Left renal pelvis (tissue), 4 donors: ENCODE results near the gene ZBTB20. TPM values are rescaled to one million over a fixed set of nuclear protein-coding genes. Genes with fewer than 3 reads are reported as not detected.

Experiments
- DNase-seq, 4 donors: peaks; one replicate each; pipeline ENCODE4 v3.0.0-alpha.2; 2013; ENCODE audit warnings: low read depth in 4 of 4, low spot score in 3 of 4
- polyA plus RNA-seq, 4 donors: library from polyadenylated mRNA; unstranded; fragments of 120-200 nt; gene quantifications; one replicate each; pipeline ENCODE4 v1.2.1, GENCODE V29; 2013; ENCODE audit not compliant: insufficient read length in 4 of 4

Gene ZBTB20
- polyA plus RNA-seq, 4 donors: 4.8 to 6.6 (median 5.4) TPM

GRCh38 chr3:115092220-115092791, 54.8 kb downstream of the ZBTB20 start:
- DNase-seq: peak in 2 of 4 donors; percentile 50 to 58

DNA sequence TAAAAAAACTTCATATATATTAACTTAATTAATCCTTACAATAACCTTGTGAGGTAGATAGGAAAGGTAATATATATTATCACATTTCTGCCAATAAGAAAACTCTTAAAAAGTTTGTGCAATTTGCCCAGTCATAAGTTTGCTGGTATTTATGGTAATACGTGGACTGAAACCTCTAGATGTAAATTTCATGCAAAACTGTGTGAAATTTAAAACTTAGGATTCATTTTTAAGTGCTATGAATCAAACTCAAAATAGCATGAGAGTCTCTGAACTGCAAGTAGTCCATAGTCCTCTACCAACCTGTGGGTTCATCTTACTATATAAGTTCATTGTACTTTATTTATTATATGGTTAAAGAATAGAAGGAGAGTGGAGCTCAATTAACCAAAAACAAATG, 56.4 kb downstream of the ZBTB20 start:
- DNase-seq: no peak

DNA sequence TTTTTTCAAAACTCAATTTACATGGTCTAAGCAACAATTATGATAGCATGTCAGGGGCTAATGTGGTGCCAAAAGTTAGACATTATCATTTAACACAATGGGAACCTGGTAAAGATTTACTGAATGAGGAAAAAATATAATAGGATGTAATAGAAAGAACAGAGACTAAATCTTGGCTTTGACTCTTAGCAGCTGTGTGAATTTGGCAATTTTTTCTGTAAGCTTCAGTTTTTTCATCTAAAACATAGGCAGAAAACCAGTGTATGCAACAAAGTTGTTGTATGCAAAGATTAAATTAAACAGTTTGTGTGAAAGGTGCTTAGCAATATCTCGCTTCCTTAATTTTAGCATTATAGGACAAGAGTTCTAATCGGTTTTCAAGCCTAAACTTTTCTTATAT, 57.6 kb downstream of the ZBTB20 start:
- DNase-seq: no peak

- DNase-seq: no peak
Observed at GRCh38 chr3:115087512-115087911, 59.6 kb downstream of the ZBTB20 start.

DNA sequence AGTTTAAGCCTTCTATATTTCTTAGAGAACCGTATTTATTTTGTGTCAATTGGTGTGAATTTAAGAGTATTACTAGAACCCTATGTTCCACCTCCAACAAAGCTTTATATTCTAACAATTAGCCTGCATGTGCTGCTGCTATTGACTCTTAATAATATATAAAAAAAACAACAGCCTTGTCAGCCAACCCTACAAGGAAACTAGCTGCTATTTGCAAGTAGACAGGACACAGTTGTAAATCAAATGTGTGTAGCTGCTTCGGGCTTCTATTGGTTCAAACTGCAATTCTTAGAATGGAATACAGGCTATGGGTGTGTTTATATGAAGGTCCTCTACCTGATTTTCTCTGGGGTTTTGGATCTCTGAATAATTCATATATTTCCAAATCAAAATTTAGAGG, 60.7 kb downstream of the ZBTB20 start:
- no peak for DNase-seq

DNA sequence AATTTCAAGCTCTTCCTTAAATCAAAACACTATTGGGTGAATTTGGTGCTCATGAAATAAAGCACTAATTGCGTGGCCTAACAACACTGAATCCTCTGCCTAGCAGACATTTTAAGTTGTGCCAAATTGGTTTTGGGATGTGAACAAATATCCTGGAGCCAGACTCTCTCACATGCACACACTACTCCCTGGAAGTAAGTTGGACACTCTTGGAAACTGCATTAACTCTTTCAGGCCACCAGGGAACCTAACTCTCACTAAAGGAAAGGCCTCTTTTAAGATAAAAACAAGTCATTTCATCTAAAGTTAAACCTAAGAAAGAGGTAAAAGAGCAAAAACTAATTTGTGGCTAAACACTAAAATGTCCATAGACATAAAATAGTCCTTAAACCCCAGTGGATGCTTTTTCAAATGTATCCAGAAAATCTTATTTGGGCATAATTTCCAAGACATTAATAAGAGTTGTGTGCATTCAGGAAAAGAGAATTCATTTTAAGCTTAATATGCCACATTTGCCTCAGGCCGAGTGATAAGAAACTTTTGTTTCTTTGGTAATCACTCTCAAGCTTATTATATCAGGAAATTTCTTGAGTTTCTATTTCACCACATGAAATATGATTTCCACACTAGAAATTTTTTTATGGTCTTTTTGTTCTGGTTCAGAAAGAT, 61.8 kb downstream of the ZBTB20 start:
- DNase-seq: no peak

GRCh38 chr3:115084686-115085085, 62.4 kb downstream of the ZBTB20 start:
- DNase-seq: no peak

DNA sequence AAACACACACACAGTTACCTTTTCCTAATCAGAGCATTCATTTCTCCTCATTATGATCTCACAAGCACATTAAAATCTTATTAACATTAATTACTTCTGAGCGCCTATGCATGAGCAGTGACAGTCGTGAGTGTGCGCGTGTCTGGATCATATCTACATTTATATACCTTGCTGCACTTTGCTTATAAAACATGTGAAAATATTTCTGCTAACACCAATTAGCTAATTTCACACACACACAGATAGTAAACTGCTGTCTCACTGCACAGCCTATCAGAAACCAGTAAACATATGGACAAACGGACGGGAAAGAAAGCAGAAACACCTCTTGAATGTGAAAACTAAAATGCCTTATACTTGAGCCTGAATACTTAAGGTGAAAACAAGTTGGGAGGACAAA, 64.8 kb downstream of the ZBTB20 start:
- no peak for DNase-seq

DNA sequence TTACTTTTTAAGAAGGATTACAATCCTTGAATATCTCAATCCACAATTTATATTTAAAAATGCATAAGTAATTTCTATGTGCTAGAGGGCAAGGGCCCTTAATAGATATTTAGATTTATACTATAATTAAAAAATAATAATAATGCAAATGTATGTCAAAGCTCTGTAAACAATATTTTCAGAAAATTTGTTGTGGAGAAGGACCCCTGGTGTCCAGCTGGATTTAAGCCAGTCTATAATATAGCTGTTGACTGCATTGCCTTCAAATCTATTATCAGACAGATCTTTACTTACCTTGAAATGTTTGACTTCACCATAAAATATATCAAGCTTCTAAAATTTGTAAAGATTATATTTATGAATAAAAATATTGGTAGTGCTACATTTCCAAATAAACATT, 65.6 kb downstream of the ZBTB20 start:
- no peak for DNase-seq

DNA sequence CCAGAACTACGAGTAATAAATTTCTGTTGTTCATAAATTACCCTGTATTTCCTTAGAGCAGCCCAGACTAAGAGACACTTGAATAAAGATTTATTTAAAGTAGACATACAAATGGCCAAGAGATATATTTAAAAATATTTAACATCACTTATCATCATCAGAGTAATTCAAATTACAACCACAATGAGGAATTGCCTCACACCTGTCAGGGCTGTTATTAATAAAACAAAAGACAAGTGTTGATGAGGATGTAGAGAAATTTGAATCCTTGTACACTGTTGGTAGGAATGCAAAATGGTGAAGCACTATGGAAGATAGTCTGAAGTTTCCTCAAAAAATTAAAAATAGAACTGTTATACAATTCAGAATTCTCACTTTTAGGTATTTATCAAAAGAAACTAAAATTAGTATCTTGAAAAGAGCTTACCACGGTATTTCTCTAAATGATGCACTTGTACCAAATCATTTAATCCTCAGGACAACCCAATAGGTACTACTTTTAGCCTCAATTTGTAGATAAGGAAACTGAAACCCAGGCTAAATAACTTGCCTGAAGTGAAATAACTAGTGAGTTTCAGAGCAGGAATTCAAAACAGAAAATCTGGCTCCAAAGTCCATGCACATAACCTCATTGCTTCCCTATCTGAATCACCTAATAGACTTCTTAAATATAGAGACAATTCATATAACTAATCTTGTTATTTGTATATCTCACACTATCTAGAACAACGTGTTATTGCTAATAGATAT, 69.4 kb downstream of the ZBTB20 start:
- no peak for DNase-seq

DNA sequence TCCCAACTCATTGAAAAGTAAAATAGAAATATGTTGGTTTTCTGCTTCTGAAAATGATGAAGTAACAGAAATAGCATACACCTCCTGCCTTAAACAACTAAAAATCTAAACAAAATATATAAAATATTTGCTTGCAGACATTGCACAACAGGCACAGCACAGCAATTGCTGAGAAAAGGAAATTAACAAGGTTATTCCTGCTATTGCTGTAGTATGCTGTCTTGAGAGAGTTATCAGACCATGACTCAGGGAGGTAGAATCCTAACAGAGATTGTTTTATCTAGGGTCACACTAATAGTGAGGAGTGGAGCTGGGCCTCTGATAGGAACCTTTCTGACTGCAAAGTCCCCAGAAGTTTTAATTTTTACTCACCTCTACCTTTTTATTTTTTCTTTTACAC, 72.6 kb downstream of the ZBTB20 start:
- no peak for DNase-seq

GRCh38 chr3:115072265-115073021, 74.6 kb downstream of the ZBTB20 start:
- DNase-seq: no peak

- DNase-seq: peak in 1 of 4 donors; percentile 8
Observed at GRCh38 chr3:115071601-115072000, 75.5 kb downstream of the ZBTB20 start.

GRCh38 chr3:115071166-115071565, 75.9 kb downstream of the ZBTB20 start:
- no peak for DNase-seq

GRCh38 chr3:115068799-115069198, 78.3 kb downstream of the ZBTB20 start:
- DNase-seq: no peak

- no peak for DNase-seq
Observed at GRCh38 chr3:115062412-115062956, 84.6 kb downstream of the ZBTB20 start.

DNA sequence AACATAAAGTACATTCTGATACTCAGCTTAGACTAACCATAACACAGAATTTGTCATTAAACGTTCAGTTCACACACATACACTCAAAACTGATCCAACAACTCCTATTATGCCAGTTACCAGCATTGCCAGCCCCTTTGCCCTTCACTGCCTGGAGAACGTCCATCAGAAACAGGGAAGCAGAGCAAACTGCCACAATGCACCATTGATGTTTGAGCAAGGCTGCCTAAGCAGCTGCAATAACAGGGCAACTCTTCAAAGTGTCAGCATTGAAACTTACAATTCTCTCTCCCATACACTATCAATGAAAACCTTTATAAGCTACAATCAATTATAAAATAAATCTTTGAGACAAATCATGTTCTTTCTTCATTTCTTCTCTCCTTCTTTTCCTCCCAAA, 85.1 kb downstream of the ZBTB20 start:
- no peak for DNase-seq

- DNase-seq: no peak
Observed at GRCh38 chr3:115052906-115053305, 94.2 kb downstream of the ZBTB20 start.

DNA sequence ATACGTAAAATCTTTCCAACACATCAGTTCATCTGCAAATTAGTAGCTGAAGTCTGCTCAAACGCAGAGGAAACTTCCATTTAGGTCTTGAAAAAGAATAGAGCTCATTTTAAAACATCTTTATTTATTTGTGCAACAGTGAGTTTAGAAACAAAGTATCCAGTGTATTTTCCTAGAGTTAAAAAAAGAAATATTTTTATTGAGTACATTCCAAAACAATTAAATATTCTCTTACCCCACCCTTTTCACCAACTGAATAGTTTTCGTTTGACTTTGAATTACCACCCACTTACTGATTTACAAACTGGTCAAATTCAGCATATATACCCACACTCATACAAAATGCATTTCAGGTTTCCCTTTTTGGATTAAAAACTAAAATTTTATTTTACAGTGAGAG, 104.7 kb downstream of the ZBTB20 start:
- DNase-seq: no peak

- DNase-seq: no peak
Observed at GRCh38 chr3:115040673-115041286, 106.3 kb downstream of the ZBTB20 start.

DNA sequence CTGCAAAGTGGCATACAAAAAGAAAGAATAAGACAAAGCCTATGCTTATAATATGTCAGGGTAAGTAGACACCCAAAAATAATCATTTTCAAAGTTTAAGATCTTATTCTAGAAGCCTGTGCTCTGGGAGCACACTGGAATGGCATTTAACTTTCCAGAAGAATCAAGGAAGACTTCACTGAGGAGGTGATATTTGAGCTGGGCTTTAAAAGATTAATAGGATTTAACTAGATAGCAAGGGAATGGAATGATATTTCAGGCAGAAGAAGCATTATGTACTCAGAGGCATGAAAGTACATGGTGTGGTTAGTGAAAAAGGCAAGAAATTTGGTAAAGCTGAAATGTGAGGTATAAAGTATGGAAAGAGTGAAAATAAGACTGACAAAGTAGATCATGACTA, 106.8 kb downstream of the ZBTB20 start:
- DNase-seq: no peak
